Endothelial cell (in vitro differentiated cells): ENCODE data around the gene ASB2. TPM values are rescaled to one million over a fixed set of nuclear protein-coding genes. Genes with fewer than 3 reads are reported as not detected.
A peak's percentile ranks its signal among the peaks of the same experiment; 100 is the strongest.

ENCODE experiments used
- DNase-seq: peaks from one replicate; pipeline ENCODE4 v3.0.0; 2021; ENCODE audit warnings: low spot score
- H3K27ac Mint-ChIP-seq: one replicate; pipeline ENCODE4 v1.8.0; 2021; ENCODE audit warnings: mixed read lengths, inconsistent platforms; ENCODE audit not compliant: unreplicated experiment
- H3K27me3 Mint-ChIP-seq: one replicate; pipeline ENCODE4 v1.8.0; 2021; ENCODE audit warnings: mild to moderate bottlenecking, moderate library complexity, mixed read lengths, inconsistent platforms; ENCODE audit not compliant: unreplicated experiment
- H3K36me3 Mint-ChIP-seq: one replicate; pipeline ENCODE4 v1.8.0; 2021; ENCODE audit warnings: mild to moderate bottlenecking, low read depth, mixed read lengths, inconsistent platforms; ENCODE audit not compliant: unreplicated experiment
- H3K4me1 Mint-ChIP-seq: one replicate; pipeline ENCODE4 v1.8.0; 2021; ENCODE audit warnings: mild to moderate bottlenecking, mixed read lengths, inconsistent platforms; ENCODE audit not compliant: unreplicated experiment
- H3K4me3 Mint-ChIP-seq: one replicate; pipeline ENCODE4 v1.8.0; 2021; ENCODE audit warnings: mild to moderate bottlenecking, mixed read lengths, inconsistent platforms; ENCODE audit not compliant: unreplicated experiment
- H3K9me3 Mint-ChIP-seq: one replicate; pipeline ENCODE4 v1.8.0; 2021; ENCODE audit warnings: mixed read lengths, inconsistent platforms; ENCODE audit not compliant: unreplicated experiment
- total RNA-seq: library from RNA; stranded (reverse); fragmentation: NEBNext Ultra II Directional; extraction: Animal tissue kit (Norgen Biotek cat#: 25700); gene quantifications from one replicate; pipeline ENCODE4 v1.2.1, GENCODE V29; 2021; ENCODE audit not compliant: unreplicated experiment
- TF ChIP-seq, protein P1 (sequence below): fragments of 200-600 bp; sonication (generic); IDR thresholded peaks from one replicate; pipeline ENCODE4 v1.5.0; 2021; ENCODE audit warnings: antibody characterized with exemption; ENCODE audit not compliant: unreplicated experiment

The ASB2 gene
- total RNA-seq, 1 donor from 2014 or later, result not detected

DNA sequence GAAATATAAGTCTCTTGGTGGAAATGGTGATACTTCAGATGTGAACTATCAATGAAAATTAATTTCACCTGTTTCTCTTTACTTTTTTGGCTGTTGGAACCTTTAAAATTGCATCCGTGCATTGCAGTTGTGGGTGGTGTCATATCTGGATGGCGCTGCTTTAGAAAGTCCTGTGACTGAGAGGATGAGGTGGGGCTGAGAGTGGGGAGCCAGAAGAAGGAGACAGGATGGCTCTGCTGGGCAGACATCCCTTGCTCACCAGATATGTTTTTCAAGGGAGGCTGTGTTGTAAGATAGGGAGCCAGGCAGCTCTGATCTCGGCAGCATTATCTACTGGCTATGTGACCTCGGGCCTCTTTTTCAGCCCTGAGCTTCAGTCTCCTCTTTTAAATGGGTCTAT is 12.7 kb downstream of the ASB2 start:
- no peak overlapping the region for H3K27ac Mint-ChIP-seq
- no peak overlapping the region for H3K4me3 Mint-ChIP-seq
- no peak for DNase-seq
- peaks cover 28% of the 10 kb centered on the region for H3K4me1 Mint-ChIP-seq
- H3K9me3 Mint-ChIP-seq, result no peaks in the 10 kb centered on the region
- H3K27me3 Mint-ChIP-seq, result peaks cover 7% of the 10 kb centered on the region
- TF ChIP-seq, protein P1, sequence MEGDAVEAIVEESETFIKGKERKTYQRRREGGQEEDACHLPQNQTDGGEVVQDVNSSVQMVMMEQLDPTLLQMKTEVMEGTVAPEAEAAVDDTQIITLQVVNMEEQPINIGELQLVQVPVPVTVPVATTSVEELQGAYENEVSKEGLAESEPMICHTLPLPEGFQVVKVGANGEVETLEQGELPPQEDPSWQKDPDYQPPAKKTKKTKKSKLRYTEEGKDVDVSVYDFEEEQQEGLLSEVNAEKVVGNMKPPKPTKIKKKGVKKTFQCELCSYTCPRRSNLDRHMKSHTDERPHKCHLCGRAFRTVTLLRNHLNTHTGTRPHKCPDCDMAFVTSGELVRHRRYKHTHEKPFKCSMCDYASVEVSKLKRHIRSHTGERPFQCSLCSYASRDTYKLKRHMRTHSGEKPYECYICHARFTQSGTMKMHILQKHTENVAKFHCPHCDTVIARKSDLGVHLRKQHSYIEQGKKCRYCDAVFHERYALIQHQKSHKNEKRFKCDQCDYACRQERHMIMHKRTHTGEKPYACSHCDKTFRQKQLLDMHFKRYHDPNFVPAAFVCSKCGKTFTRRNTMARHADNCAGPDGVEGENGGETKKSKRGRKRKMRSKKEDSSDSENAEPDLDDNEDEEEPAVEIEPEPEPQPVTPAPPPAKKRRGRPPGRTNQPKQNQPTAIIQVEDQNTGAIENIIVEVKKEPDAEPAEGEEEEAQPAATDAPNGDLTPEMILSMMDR, result no peak
- no peaks in the 10 kb centered on the region for H3K36me3 Mint-ChIP-seq

DNA sequence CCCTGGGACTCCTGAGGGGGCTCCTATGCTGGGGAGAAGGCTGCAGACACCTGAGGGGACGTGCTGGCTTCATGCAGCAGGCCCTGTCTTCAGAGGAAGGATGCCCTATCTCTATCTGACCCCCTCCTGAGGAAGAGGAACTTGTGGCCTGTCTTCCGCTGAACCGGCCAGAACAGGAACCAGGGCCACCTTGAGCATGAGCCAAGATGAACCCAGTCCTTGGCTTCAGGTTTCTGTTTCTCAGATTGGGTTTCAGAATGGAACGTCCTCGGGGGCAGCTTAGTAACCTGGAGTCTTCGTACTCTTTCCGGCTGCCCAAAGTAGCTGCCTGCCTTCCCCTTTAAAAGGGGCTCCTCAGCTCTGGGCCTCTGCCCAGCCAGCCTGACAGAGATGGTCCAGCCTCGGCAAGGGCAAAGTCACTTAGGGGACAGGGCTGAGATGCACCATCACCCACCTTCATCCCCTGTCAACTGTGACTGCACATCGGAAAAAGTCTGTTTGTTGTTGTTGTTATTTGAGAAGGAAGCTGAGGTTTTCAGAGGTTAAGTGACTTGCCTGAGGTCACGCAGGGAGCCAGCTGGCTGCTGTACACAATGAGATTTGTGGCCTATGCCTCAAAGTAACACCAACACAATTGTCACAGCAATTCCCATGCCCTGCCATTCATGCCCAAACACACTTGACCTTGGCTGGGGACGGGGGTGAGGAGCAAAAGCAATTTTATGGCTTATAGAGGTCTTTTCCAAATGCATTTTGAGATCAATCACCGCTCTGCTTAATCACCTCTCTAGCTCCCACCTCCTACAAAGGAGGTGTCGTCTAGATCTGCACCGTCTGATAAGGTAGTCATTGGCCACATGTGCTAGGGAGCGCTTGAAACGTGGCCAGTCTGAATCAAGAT is 13.4 kb downstream of the ASB2 start:
- no peak overlapping the region for H3K27ac Mint-ChIP-seq
- no peaks in the 10 kb centered on the region for H3K36me3 Mint-ChIP-seq
- DNase-seq, result no peak
- no peak overlapping the region for H3K4me3 Mint-ChIP-seq
- peaks cover 28% of the 10 kb centered on the region for H3K4me1 Mint-ChIP-seq
- TF ChIP-seq, protein P1, result no peak
- H3K9me3 Mint-ChIP-seq, result no peaks in the 10 kb centered on the region
- peaks cover 7% of the 10 kb centered on the region for H3K27me3 Mint-ChIP-seq

DNA sequence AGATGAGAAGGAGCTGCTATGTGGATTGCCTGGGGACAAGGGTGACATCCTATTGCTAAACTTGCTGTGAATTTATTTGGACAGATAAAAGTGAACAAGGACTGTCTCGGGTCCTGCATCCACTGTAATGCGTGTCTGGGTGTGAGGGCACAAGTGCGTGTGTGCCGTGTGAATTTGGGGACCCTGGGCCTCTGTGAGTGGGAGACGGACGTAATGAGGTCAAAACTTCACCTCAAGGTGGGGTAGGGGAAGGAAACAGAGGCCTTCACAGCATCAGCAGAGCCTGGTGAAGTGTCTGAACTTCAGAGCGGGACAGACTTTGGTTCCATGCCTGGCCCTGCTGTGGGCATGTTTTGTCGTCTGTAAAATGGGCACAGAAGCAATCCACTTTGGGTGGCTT is 14.8 kb downstream of the ASB2 start:
- H3K4me3 Mint-ChIP-seq, result peak overlapping the region; percentile 1
- TF ChIP-seq, protein P1, result no peak
- H3K4me1 Mint-ChIP-seq, result peaks cover 28% of the 10 kb centered on the region
- H3K27me3 Mint-ChIP-seq, result peaks cover 7% of the 10 kb centered on the region
- H3K27ac Mint-ChIP-seq, result peak overlapping the region; percentile 88
- H3K36me3 Mint-ChIP-seq, result no peaks in the 10 kb centered on the region
- no peaks in the 10 kb centered on the region for H3K9me3 Mint-ChIP-seq
- no peak for DNase-seq

DNA sequence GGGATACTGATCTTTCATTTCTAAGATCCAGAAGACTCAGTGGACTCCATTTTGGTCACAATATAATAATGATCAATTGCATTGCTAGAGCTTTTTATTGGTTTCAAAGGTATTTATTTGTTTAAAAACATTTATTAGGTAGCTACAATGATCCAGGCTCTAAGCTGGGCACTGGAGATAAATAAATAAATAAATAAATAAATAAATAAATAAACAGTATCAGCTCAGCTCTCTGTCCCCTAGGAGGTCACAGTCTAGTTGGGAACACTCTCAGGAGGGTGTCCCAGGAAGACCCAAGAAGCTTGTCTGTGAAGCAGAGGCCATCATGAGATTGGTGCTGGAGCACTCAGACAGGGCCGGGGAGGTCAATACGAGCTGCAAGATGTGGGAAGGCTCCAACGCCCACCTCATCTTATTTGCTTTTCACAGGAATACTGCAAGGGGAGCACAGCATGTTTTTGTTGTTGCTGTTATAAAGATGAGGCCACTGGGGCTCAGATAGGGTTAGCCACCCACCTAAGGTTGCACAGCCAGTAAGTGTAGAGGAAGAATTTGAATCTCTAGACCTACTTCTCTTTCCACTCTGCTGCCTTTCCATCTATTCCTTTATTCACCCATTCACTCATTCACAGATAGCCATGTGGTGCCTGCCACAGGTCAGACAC is 15.5 kb downstream of the ASB2 start:
- TF ChIP-seq, protein P1, result no peak
- no peaks in the 10 kb centered on the region for H3K36me3 Mint-ChIP-seq
- no peak overlapping the region for H3K27ac Mint-ChIP-seq
- H3K4me3 Mint-ChIP-seq, result no peak overlapping the region
- no peaks in the 10 kb centered on the region for H3K9me3 Mint-ChIP-seq
- H3K27me3 Mint-ChIP-seq, result peaks cover 9% of the 10 kb centered on the region
- no peak for DNase-seq
- H3K4me1 Mint-ChIP-seq, result peaks cover 28% of the 10 kb centered on the region

DNA sequence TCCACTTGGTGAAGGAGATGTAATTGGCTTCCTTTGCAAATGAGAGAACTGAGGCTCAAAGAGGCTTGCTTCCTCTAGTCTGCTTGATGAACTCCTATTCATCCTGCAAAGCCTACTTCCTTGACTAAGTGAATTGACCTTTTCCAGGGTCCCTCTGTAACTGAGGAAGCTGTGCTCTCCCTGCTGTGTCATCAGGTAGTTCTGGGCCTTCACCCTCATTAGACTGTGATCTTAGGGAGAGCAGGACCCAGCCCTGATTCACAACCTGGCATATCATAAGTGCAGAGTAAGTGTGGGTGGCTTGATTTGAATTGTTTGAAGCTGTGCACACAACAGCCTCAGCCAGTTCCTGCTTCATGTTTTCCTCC is 16.3 kb downstream of the ASB2 start:
- DNase-seq, result no peak
- Mint-ChIP-seq H3K27ac (no peak overlapping the region), H3K27me3 (peaks cover 9% of the 10 kb centered on the region), H3K9me3 (no peaks in the 10 kb centered on the region), H3K36me3 (no peaks in the 10 kb centered on the region), H3K4me3 (no peak overlapping the region), H3K4me1 (peaks cover 28% of the 10 kb centered on the region)
- TF ChIP-seq, protein P1, result no peak
